GM18873 (cell line): Measurements from ENCODE around the gene FMO5.
"Not testable (repeated sequence)": the region's sequence is repeated elsewhere in the genome, so short reads cannot be mapped to it uniquely, and the experiment has no call there.

Source experiments
- ATAC-seq: cut with Tn5 transposase; IDR thresholded peaks from one replicate; pipeline ENCODE4 v1.9.1; 2021; ENCODE audit warnings: mild to moderate bottlenecking, moderate library complexity, moderate number of reproducible peaks; ENCODE audit not compliant: unreplicated experiment, low FRiP score

The FMO5 gene

DNA sequence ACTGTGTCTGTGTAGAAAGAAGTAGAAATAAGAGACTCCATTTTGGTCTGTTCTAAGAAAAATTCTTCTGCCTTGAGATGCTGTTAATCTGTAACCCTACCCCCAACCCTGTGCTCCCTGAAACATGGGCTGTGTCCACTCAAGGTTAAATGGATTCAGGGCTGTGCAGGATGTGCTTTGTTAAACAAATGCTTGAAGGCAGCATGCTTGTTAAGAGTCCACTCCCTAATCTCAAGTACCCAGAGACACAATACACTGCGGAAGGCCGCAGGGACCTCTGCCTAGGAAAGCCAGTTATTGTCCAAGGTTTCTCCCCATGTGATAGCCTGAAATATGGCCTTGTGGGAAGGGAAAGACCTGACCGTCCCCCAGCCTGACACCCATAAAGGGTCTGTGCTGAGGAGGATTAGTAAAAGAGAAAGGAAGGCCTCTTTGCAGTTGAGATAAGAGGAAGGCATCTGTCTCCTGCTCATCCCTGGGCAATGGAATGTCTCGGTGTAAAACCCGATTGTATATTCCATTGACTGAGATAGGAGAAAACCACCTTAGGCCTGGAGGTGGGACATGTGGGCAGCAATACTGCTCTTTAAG is 15.1 kb upstream of the FMO5 start:
- ATAC-seq = not testable (repeated sequence)

GRCh38 chr1:147238925-147239820 is 14.0 kb upstream of the FMO5 start:
- no peak for ATAC-seq

DNA sequence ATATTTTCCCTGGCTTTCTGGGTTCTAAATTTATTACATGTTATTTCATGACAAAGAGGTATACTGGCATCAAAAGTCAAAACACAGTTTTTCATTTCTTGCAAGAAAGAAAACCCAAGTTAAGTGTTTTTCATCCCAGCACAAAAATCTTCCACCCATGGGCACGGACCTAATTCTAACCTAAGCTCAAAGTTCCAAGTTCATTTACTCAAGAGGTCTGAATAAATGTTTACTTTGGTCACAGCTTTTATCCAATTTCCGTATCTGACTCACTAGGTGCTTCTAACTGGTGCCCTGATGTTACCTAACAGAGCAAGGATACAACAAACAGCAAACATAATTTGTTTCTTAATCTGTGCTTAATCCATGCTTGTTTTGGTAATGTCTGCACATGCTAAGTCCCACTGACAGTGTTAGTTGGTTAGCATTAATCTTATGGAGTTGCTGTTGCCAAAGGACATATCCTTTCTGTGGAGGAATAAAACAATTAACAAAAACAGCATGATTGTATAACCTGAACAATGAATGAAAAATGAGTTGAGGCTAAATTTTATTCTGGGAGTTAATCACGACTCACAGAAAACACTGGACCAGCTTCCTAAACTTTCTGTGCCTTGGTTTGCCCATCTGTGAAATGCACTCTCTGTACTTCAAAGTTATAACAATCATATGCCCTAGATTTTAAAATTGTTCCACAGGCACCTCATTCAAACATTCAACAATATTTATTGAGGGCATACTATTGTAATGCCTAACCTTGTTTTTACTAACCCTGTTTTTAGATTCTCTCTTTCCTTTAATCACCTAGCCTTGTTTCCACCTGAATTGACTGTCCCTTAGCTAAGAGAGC is 13.1 kb upstream of the FMO5 start:
- no peak for ATAC-seq

DNA sequence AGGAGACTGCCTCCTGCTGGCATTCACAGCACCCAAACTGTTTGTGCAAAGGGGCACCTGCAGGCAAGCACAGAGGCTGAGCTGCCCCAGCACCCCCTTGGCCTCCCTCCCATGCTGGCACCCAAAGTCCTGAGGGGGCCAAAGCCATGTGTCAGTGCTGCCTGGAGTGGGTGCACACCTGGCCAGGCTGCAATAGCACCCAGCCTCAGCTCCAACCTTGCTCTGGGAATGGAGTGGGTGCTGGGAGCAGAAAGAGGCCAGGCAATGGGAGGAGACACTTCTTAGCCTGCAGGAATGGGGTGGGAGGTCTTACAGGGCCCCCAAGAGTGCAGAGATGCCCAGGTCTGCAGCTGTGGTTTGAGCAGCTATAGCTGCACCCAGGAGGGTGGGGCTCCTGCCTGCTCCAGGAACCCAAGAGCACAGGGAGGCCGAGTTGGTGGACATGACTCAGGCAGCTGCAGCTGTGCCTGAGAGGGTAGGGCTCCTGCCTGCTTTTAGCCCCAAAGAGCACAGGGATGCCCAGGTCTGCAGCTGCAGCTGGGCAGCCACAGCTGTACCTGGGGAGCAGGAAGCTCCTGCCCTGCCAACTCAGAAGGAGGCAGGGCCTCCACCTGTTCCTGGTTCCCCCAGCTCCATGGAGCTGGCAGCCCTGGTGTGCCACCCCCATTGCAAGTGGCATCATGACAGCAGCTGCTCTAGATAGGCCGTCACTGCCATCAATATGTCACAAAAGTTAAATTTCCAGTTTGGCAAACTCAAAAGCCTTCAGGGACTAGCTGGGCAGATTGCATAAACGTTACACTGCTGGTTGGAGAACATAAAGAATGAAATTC is 12.0 kb upstream of the FMO5 start:
- no peak for ATAC-seq

GRCh38 chr1:147236448-147236847 is 11.3 kb upstream of the FMO5 start:
- no peak for ATAC-seq

DNA sequence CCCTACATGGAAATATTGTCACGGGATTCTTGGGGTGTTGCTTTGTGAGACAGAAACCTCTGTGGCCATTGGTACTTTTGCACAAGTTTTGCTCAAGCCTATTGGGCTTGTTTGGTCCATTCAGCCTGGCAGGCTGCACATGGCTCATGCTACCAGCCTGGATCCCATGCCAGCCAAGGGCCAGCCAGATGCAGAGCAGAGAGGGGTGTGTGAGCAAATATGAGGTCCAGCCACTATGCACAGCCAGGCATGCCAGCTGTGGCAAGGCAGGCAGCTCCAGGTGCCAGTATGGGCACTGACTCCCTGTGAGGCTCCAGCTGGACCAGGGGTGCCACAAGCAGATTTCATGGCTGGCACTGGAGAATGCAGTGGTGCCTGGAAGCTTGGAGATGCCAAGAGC is 10.7 kb upstream of the FMO5 start:
- no peak for ATAC-seq

GRCh38 chr1:147233903-147234302 is 8.8 kb upstream of the FMO5 start:
- not testable (repeated sequence) for ATAC-seq

DNA sequence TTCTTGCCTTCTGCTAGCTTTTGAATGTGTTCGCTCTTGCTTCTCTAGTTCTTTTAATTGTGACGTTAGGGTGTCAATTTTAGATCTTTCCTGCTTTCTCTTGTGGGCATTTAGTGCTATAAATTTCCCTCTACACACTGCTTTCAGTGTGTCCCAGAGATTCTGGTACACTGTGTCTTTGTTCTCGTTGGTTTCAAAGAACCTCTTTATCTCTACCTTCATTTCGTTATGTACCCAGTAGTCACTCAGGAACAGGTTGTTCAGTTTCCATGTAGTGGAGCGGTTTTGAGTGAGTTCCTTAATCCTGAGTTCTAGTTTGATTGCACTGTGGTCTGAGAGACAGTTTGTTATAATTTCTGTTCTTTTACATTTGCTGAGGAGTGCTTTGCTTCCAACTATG is 5.9 kb upstream of the FMO5 start:
- not testable (repeated sequence) for ATAC-seq

GRCh38 chr1:147223740-147224615 is 1.2 kb downstream of the FMO5 start:
- ATAC-seq = no peak

DNA sequence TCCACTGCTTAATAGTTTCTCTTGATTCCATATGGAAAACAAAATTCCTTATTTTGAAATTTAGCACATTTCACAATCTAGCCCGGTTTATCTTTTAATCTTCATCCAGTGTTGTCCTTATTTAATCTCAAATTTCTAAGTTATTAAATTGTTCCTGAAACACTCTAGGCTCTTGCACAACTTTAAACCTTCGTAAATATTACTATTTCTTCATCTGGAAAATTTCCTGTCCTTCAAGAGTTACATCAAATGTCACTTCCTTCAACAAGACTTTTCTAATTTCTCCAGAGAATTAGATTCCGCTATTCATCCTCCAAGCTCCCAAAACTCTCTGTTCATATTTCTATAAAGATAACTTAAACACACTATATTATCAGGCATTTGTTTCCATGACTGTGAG is 6.5 kb downstream of the FMO5 start:
- ATAC-seq = no peak

GRCh38 chr1:147217141-147217540 is 8.0 kb downstream of the FMO5 start:
- no peak for ATAC-seq

DNA sequence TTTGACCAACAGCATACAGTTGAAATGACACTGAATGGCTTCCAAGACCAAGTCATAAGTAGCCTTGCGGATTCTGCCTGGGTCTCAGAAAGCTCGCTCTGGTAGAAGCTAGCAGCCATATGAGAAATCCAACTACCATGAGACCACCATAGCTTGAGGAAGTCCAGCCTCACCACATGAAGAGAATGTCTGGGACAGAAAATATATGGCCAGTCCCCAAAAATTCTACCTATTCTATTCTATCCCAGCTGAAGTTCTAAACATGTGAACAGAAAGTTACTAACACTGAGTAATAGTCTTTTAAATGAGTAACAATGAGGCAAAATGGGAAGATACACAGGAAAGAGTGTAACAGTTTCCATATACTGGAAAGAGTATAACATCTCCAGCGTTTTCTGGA is 9.0 kb downstream of the FMO5 start:
- ATAC-seq = no peak

GRCh38 chr1:147215540-147215916 is 9.6 kb downstream of the FMO5 start:
- no peak for ATAC-seq

DNA sequence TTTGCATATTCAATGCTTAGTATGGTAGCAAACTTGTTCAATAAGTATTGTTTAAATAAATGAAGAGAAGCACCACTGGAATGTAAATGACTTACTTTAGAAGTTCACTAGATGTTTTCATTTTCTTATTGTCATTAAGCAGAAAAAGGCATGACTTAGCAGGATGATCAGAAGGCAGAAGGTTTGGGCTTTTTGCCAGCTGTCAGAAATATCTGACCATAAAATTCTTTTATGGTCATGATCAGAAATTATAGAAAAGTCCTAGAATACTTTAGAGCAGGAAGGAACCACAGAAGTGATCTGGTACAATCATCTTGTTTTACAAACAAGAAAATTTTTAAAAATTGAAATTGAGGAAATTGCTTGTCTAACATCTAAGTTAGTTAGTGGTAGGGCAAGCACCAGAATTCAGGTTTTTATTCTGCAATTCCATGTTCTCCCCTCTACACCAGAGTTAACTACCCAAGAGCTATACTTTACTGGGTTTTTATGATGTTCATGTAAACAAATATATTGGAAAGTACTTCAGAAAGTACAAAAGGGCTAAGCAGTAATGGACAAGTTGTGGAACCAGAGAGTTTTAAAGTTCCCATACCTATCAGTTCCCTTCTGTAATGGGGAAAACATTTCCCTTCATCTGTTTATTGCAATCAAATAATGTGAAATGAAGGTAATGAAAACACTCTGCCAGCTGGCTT is 10.1 kb downstream of the FMO5 start:
- ATAC-seq = no peak

DNA sequence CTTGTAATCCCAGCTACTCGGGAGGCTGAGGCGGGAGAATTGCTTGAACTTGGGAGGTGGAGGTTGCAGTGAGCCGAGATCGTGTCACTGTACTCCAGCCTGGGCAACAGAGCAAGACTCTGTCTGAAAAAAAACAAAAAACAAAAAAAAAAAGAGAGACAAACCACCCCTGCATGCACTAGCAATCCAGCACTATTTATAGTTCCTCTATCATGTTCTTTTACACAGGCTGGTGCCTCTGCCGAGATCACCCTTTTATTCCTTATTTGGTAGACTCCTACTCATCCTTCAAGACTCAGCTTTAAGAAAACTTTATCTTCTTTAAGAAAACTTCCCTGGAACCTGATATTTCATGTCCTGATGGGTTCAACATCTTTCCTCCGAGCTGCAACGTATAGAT is 10.8 kb downstream of the FMO5 start:
- ATAC-seq = no peak

- ATAC-seq = no peak
Observed at GRCh38 chr1:147213271-147213670, 11.9 kb downstream of the FMO5 start.

DNA sequence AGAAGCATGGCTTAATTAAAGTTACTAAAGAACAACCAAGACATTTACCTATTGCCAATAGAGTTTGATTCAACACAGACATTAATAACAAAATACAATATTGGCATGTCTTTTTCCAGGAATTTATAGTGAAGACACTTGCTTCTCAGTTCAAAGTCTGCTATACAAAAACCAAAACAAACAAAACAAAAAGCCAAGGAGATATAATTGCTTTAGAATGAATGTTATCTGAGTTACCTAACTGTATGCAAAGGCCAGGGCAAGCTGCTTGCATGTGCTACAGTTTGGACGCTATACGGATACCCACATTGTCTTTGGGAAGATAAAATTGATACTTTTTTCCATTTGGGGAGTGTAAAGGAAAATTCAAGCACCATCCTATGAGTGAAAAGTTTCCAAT is 13.6 kb downstream of the FMO5 start:
- ATAC-seq = no peak

GRCh38 chr1:147210987-147211386 is 14.2 kb downstream of the FMO5 start:
- ATAC-seq = no peak
